GM21367 (cell line): Measurements from ENCODE around the gene PIGO.

Source experiments
- ATAC-seq: cut with Tn5 transposase; IDR thresholded peaks from one replicate; pipeline ENCODE4 v1.9.1; 2021; ENCODE audit not compliant: unreplicated experiment

Gene PIGO

GRCh38 chr9:35096035-35096849 lies at the start of gene PIGO:
PIGO (minus strand) TSS chr9:35096591; CDS start chr9:35095565, 1,026 bp downstream.
- ATAC-seq = peak; percentile 83

GRCh38 chr9:35142037-35142436 lies 45.6 kb upstream of the PIGO start:
- no peak for ATAC-seq

- ATAC-seq = no peak
Measured at GRCh38 chr9:35140093-35140492, 43.7 kb upstream of the PIGO start.

GRCh38 chr9:35136866-35137265 lies 40.5 kb upstream of the PIGO start:
- no peak for ATAC-seq

- no peak for ATAC-seq
Measured at GRCh38 chr9:35135988-35136387, 39.6 kb upstream of the PIGO start.

GRCh38 chr9:35134920-35135319 lies 38.5 kb upstream of the PIGO start:
- no peak for ATAC-seq

GRCh38 chr9:35116898-35117551 lies 20.6 kb upstream of the PIGO start:
- ATAC-seq = peak; percentile 30

GRCh38 chr9:35116539-35116897 lies 20.1 kb upstream of the PIGO start:
- ATAC-seq = no peak

- peak; percentile 52 for ATAC-seq
Measured at GRCh38 chr9:35115680-35116538, 19.5 kb upstream of the PIGO start, which contains the start of gene ATOSB. ATOSB (minus strand) TSS chr9:35115862; CDS start chr9:35108274, 7,588 bp downstream.

- ATAC-seq = no peak
Measured at GRCh38 chr9:35114840-35115628, 18.6 kb upstream of the PIGO start.

- ATAC-seq = no peak
Measured at GRCh38 chr9:35114113-35114839, 17.9 kb upstream of the PIGO start.

- ATAC-seq = no peak
Measured at GRCh38 chr9:35112257-35113020, 16.0 kb upstream of the PIGO start.

GRCh38 chr9:35111001-35111933 lies 14.9 kb upstream of the PIGO start:
- ATAC-seq = peak; percentile 57

GRCh38 chr9:35110327-35110761 lies 14.0 kb upstream of the PIGO start:
- ATAC-seq = no peak

GRCh38 chr9:35108946-35109575 lies 12.7 kb upstream of the PIGO start:
- no peak for ATAC-seq

GRCh38 chr9:35108461-35108860 lies 12.1 kb upstream of the PIGO start:
- no peak for ATAC-seq
